DOHH2 (cell line): ENCODE measurements around the gene MRM2.

Experiments
- CTCF ChIP-seq: fragments of 200-600 bp; sonication (generic); IDR thresholded peaks from one replicate; pipeline ENCODE4 v1.5.1; 2014; ENCODE audit warnings: antibody characterized with exemption, mild to moderate bottlenecking, low read depth, low read length; ENCODE audit not compliant: poor library complexity, severe bottlenecking
- EZH2phosphoT487 ChIP-seq: fragments of 200-600 bp; sonication (generic); IDR thresholded peaks from 2 replicates; pipeline ENCODE4 v1.6.1; 2017; ENCODE audit warnings: borderline replicate concordance, mild to moderate bottlenecking, antibody characterized with exemption, low read length, moderate library complexity, mixed read lengths

- TF ChIP-seq CTCF (no peak), EZH2phosphoT487 (no peak)
Measured at GRCh38 chr7:2253525-2254244, 11.7 kb upstream of the MRM2 start.
